Stimulated activated CD8-positive, alpha-beta memory T cell treated with anti-CD3 and anti-CD28 coated beads, Interleukin-12 subunit alpha, Interleukin-12 subunit beta, amount 100 ng/mL, for 24 hours (primary cell): ENCODE data around the gene HSFX1.

Source experiments
- DNase-seq: peaks from one replicate; pipeline ENCODE4 v3.0.0-alpha.2; 2020; ENCODE audit errors: extremely low read depth

Gene HSFX1

GRCh38 chrX:149807747-149808458, 34.0 kb downstream of the HSFX1 start:
- DNase-seq = no peak

GRCh38 chrX:149818652-149819051, 44.8 kb downstream of the HSFX1 start:
- no peak for DNase-seq

- no peak for DNase-seq
Measured at GRCh38 chrX:149819371-149819770, 45.5 kb downstream of the HSFX1 start.

- DNase-seq = no peak
Measured at GRCh38 chrX:149825424-149825823, 51.6 kb downstream of the HSFX1 start.
